Sigmoid colon (tissue), 4 donors: ENCODE data around the gene PFDN6.

Experiments used
- POLR2A ChIP-seq, 2 donors: fragments of 450-650 bp; IDR thresholded peaks; one replicate each; pipeline ENCODE4 v1.6.1; 2016; ENCODE audit warnings: antibody characterized with exemption in 2 of 2, mild to moderate bottlenecking in 2 of 2, moderate library complexity in 2 of 2
- POLR2AphosphoS5 ChIP-seq, 4 donors: sonication (generic); formaldehyde crosslinking; IDR thresholded peaks; one replicate each; pipeline ENCODE4 v1.6.1; 2017; ENCODE audit warnings: antibody characterized with exemption in 4 of 4
- TF ChIP-seq, protein P1 (sequence below), 4 experiments: fragments of 450-650 bp in 3 of 4; fragments of 200-600 bp in 1 of 4; IDR thresholded peaks; one replicate each; pipeline ENCODE4 v1.5.1; 2016 to 2019; ENCODE audit warnings: antibody characterized with exemption in 4 of 4, mild to moderate bottlenecking in 3 of 4, moderate library complexity in 2 of 4

DNA sequence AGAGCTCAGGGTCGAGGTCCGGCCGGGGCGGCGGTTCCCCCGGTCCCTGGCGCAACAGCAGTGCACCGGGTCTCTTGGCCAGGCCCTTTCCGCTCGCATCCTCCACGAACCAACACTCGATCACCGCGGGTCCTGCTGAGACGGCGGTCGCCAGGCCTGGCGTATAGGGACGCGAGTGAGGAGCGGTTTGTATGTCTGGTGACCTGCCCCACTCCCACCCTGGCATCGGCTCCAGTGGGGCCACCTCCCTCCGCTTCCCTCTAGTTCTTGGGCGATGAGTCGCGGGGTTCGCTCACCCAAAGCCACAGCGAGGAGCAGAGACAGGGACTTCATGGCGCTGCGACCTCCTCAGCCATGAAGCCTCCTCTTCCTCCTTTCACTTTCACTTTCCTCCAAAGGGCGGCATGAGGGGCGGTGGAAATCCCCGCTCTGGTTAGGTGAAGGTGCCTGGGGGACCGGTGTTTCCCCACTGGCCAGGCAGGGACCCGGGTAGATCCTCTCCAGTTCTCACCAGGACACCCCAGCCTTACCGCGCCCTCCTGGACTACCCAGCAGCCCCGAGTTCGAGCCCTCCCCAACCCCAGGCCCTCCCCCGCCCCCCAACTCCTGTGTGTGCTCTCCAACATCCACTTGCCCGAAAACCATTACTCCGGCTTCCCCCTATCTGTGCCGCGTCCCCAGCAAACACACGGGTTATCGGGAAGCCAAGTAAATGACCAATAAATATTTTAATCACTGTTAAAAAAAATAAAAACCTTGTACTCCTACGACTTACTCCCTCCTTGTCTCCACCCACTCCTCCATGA lies 24.5 kb downstream of the PFDN6 start, which contains the start of gene TAPBP:
- TF ChIP-seq, protein P1, sequence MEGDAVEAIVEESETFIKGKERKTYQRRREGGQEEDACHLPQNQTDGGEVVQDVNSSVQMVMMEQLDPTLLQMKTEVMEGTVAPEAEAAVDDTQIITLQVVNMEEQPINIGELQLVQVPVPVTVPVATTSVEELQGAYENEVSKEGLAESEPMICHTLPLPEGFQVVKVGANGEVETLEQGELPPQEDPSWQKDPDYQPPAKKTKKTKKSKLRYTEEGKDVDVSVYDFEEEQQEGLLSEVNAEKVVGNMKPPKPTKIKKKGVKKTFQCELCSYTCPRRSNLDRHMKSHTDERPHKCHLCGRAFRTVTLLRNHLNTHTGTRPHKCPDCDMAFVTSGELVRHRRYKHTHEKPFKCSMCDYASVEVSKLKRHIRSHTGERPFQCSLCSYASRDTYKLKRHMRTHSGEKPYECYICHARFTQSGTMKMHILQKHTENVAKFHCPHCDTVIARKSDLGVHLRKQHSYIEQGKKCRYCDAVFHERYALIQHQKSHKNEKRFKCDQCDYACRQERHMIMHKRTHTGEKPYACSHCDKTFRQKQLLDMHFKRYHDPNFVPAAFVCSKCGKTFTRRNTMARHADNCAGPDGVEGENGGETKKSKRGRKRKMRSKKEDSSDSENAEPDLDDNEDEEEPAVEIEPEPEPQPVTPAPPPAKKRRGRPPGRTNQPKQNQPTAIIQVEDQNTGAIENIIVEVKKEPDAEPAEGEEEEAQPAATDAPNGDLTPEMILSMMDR (IDR thresholded peaks at IDR 0.05): no peak
- TF ChIP-seq POLR2AphosphoS5 (IDR thresholded peaks at IDR 0.05) (peak; percentile 64 to 80 (median 78)), POLR2A (IDR thresholded peaks at IDR 0.05) (peak in 1 of 2 donors; percentile 25)
